GM19455 (cell line): ENCODE data around the gene TIAM2.

Source experiments
- ATAC-seq: cut with Tn5 transposase; IDR thresholded peaks from one replicate; pipeline ENCODE4 v1.9.1; 2021; ENCODE audit not compliant: unreplicated experiment

Gene TIAM2

DNA sequence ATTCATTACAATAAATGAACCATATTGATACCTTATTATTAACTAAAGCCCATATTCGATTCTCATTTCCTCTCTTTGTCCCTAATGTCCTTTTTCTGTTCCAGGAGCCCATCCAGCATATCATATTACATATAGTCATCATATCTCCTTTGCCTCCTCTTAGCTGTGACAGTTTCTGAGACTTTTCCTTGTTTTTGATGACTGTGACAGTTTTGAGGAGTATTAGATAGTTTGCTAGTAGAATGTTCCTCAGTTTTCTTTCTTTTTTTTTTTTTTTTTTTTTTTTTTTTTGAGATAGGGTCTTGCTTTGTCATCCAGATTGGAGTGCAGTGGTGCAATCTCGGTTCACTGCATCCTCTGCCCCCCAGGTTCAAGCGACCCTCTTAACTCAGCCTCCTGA lies 61.6 kb downstream of the TIAM2 start:
- no peak for ATAC-seq

DNA sequence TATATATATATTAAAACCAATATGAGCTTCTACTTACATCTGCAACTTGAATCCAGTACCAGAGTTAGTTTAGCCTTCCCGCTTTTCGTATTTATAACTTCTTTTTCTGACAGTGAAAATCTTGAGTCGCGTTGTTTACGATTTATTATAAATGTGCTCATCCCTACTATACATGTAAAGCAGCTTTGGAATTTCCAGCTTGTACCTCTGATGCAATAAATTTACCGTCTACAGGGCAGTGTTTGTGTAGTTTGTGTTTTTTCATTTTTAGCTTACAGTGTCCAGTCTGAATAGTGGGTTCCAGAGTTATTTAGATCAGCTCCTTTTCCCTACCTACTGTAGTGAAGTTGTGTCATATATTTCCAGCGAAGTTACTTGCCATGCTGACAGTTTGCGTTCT lies 66.3 kb downstream of the TIAM2 start:
- ATAC-seq: no peak

DNA sequence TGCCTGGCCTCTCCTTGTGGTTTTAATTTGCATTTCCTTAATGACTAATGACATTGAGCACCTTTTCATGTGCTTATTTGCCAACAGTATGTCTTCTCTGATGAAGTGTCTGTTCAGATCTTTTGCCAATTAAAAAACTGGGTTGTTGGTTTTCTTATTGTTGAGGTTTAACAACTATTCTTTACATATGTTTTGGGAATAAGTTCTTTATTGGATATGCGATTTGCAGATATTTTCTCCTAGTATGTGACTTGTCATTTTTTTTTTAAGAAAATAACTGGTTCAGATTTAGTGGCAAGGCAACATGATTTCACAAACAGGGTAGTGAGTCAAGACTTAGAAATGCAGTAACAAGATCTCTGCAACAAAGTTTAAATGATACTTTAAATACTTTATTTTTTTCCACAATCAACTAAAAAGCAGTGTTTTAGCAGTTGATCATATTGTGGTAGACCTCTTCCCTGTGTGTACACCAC lies 67.8 kb downstream of the TIAM2 start:
- ATAC-seq: no peak

DNA sequence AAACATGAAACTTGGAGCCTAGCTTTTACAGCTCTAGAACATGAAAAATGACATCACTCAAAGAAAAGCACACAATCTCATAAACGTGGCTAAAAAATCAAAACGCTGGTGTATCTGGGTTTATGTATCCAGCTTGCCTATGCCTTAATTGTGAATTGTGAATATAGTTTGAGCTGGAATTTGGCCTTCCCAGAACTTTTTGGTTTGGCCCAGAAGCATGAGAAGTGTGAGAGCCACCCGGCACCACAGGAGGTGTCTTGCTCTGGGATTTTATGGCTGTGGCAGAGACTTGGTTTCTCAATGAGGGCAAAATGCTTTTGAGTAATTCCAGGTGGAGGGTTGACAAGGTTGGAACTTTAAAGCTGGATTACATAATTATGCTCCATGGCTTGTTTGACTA lies 69.2 kb downstream of the TIAM2 start:
- no peak for ATAC-seq

DNA sequence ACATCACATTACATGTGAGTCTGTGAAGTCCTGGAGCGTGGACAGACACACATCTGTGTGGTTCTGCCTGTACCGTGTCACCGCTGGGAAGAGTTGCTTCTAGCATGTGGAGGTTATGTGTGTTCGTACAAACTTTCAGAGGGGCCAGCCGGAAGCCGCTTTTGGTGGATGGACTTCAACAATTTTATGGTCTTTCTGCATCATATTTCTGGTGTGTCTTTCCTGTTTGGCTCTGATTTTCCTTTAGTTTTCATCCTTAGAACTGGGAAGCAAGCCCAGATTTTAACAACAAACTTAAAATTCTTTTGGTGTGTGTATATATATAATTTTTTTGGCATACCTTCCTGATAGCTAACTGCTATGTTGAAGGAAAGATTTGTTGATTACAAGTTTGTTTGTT lies 71.2 kb downstream of the TIAM2 start:
- ATAC-seq: no peak

DNA sequence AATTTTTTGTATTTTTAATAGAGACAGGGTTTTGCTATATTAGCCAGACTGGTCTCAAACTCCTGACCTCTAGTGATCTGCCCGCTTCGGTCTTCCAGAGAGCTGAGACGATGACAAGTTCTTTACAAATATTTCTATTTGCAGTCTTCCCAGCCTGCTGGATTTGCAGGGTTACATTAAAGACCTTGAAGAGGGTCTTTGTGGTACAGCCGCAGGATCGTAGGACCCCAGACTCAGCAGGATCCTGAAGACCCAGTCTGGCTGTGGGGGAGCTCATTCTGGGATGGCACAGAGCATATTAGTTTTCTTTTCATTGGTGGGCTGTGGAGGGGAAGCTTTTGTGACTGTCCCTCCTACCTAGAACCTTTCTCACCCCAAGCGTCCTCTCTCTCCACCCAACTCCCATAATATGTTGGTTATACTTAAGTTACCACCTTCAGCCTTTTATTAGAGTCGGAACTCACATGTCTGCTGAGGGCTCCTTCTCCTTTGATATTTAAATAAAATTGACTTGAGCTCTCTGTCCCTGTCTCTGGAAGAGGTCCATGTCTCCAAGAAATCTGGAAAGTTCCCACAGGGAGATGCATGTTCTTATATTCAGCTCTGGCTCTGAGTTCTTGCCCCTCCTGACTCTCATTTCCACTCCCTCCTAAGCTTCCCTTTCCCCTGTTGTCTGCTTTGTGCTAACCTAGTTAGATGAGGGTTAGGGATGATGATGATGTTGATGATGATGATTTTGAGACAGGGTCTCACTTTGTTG lies 72.0 kb downstream of the TIAM2 start:
- ATAC-seq: no peak

DNA sequence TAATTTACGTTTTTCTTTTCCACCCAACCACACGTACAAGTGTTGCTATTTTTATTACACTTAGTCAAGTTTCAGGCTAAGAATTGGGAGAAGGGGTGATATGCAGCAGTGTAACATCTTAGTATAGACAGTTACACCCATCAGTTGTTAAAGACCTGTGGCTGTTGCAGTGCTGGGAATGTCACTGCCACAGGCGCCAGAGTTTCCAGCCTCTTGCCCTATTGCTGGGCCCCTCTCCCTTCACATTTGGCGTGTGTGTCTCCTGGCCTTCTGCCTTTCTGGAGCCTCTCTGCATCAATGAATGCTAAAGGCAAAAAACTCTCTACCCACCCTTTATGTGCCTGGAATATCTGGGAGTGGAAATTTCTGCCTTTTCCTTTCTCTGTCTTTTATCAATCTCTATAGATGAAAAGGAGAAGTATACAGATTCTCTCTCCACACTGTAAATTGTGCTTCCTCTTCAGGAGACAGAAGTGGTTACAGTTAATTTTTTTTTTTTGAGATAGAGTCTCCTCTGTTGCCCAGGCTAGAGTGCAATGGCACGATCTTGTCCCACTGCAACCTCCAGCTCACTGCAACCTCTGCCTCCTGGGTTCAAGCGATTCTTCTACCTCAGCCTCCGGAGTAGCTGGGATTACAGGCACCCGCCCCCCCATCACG lies 73.0 kb downstream of the TIAM2 start:
- no peak for ATAC-seq

DNA sequence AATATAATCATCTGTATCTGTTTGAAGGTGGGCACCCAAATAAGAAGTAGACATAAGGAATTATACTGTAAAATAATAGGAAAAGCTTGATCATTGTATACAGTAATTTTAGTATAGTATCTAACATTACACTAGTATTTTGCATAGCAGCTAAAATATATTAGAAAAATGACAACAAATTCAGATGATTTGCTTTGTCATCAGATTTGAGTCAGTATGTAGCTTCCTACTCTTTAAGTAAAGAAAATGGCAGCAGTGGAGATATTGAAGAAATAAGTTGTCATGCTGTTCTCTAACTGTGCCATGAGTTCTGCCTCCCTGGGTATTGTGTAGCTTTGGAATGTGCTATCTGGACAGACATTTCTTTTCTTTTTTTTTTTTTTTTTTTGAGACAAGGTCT lies 74.4 kb downstream of the TIAM2 start:
- ATAC-seq: no peak

DNA sequence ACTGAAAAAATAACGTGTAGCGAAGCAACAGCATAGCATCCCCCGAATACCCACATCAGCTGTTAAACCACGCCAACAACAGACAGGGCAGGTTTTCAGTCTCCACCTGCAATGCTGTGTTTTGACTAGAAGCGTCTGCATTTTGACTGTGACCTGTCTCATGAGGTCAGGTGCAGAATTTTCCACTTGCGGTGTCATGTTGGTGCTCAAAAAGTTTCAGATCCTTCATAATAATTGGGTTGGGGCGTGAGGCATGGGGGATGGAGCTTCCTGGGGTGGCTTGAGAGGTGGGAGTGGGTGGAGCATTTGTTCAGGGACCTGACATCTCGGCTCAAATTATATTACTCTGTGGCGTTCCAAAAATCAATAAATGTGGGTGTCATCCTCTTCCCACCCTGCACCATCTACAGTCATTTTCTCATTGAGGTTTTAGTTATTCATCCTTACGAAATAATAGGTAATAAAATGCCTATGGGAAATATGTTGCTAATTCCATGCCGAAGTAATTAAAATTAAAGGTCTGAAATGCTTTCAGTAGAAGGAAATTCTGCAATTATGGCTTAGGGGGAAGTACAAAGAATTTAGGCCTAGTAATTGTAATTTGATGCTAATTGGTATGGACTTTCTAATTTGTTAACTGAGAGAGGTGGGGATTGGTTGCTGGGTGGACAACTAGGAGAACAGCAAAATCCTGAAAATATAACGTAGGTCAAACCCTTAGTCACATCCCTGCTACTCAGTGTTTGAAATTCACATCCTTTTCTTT lies 81.0 kb downstream of the TIAM2 start:
- no peak for ATAC-seq

DNA sequence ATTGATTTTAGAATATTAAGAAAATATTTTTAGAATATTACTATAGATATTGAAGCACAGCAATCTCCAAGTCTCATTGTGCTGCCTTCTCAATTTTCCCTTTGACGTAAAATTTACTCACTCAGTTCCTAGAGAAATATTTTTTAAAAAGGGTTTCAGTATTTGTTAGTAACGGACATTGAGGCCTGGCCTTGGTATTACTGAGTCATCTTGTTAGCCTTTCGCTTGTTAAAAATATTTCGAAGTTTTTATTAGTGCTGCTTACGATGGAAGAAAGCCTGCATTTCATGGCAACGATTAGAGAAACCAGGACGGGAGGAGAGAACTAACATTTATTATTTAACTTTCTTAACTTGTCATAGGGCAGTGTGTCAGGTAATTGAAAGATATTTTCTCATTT lies 82.2 kb downstream of the TIAM2 start:
- no peak for ATAC-seq

DNA sequence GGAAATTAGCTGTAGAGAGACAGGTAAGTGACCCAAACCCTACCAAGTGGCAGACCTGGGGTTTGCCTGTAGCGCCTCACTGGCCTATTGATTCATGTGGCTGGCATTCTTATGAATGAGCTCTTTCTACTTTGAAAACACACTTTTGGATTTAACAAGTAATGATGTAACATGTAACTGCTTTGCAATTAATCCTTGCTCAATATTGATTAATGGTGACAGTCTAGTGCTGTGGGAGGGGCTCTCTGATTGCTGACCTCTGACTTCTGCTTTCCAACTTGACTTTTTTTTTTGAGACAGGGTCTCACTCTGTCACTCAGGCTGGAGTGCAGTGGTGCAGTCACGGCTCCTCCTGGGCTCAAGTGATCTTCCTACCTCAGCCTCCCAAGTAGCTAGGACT lies 82.7 kb downstream of the TIAM2 start:
- no peak for ATAC-seq

DNA sequence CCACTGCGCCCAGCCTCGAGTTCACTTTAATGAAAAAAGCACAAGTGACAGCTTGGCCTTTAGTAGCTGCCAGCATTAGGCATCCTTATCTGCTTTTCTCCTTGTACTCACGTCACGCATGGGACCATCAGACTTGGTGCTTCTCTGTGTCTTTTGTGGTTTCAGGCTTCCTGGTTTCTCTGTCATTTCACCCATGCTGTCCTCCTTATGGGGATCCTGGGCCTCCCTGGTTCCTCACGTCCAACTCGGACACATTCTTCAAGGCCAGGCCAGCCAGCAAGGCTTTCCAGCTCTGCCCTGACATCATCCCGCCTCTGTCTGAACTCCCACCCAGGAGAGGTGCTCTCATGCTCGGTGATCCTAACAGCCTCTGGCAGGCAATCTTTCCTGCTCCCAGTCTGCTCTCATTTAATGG lies 83.2 kb downstream of the TIAM2 start:
- no peak for ATAC-seq

DNA sequence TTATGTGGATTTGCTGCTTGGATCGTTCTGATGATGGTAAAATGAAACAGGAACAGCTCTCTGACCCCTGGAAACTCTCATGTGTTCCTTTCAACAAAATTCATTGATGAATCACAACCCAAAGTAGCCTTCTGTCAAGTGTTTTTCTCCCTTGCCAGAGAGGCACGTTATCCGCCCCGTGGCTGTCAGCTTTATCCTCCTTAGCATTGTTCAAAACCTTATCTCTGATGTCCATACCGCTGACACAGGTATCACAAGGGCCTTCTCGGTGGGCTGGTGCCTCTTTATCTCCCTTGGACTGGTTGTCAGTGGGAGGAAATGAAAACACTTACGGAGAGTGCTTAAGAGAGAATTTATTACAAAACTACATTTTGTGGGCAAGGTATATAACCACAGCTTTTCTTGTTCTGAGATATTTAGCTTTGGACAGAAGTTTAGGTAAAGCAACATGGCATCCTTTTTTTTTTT lies 84.9 kb downstream of the TIAM2 start:
- ATAC-seq: no peak

DNA sequence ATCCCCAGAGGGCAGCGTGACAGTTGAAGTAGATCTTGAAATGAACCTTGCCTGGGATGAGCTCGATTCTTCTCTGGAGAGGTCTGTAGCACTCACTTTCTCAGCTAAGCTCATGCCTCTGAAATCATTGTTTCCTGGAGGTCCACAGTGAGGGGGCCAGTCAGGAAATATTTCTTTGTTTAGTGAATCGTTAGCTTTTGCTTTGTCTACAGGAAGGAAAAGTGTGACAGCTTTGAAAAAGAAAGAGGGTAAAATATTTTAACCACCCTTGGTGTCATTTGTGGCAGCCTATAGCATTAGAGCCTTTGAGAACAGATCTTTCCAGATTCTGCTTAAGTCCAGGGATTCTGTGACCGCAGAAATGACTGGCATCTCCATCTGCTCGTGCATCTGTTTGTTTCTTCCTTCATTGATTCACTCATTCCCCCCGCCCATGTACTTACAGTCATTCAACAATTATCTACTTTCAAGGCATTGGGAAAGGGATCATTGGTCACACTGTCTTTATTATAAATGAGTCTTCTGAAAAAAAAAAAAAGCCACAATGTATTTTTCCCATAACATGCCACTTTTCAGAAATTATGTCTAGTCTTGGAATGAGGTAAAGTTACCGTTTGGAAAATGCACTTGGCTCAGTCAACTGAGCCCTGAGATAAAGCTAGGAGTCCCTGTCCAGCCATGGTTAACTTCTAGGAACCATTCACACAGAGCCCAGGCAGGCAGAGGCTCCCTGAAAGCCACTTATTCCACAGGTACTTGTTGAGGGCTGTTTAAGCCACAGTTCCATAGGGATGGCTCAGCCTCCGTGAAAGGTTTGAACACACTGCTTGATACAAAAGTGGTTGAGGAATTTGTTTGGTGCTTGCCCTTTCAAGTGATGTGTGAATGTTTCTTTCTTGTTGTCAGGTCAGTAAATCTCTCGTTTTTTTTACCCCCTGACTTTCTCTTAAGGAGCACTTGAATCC lies 86.0 kb downstream of the TIAM2 start:
- no peak for ATAC-seq

DNA sequence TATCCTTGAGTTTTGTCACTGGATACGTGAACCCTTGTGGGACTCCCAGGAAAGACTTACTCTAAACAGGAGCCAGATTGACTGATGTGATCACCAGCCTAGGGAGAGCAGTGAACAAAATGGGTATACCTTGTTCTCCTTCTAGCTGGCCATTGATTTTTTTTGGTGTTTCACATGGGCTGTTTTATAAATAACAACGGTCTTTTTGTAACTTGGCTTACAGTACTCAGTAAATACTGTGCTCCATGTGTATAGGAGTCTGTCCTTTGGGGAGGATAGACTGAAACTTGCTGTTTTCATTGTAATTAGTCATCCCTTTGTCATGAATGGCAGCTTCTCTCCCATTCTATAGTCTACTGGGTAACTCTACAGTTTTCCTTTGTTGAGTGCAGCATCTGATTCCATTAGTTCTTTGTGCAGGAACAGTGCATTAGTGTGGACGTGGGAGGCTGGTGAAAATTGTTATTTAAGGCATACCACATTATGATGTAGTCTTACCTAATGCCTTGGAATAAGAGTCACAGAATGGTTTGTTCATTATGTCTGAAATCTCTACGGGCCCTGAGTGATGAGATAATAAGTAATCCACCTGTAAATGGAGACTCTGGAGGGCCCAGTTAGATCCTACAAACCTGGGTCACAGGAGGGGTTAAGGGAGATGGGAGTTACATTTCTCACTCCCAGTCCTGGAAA lies 89.5 kb downstream of the TIAM2 start:
- ATAC-seq: no peak

DNA sequence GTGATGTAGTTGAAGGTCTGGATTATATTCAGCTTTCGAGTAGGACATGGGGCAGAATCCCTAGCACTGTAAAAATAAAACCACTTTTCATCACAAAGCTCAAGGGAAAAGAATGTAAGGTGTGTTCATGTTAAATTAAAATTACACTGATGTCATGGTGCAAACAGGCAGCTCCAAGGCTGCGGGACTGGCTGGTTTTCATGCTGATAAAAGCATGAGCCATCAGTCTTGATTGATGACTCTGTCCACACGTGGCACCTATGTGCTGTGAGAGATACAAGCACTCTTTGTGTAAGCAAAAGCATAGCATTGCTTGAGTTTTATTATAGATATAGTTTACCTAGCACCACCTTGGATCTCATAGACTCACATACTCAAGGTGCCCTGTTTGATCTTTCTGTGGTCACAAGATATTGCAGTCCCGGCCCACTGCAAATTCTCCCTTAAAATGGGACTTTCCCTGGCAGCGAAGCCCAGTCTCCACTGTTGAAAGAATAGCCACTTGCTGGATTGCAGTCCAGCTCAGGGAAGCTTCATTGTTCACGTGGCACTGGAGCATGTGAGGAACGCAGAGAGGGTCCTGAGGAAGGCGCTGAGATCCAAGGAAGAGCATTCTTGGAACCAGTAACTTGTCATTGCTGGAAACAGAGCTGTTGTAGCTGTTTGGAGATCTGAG lies 90.6 kb downstream of the TIAM2 start:
- ATAC-seq: no peak

DNA sequence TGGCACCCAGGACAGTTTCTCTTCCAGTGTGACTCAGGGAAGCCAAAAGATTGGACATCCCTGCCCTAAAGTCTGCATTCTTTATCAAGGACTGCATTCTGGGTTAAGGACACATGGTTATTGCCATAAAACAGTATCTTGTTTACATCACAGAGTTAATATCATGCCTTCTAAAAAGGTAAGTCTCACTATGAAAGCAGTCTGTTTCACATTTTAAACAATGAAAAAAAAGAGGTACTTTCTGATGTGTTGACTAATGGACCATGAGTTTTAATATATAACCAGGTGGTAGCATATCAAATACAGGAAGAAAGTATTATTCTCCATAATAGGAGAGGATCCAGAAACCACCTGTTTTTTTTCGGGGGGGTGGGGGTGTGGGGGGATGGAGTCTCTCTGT lies 93.7 kb downstream of the TIAM2 start:
- no peak for ATAC-seq

DNA sequence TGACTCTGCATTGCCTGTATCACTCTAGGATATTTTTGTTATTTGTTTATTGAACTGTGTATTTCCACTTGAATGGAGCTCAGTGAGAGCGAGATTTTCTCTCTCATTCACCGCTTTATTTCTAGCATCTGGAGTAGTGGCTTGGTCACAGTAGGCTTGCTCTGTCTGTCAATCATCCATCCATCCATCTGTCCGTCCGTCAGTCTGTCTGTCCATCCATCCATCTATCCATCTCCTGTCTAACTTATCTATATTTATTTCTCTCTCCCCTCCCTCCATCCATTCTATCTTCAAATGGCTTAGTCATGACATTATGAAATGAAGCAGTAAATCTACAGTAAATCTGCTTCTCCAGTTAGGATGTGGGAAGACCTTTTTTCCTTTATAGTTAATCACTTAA lies 94.6 kb downstream of the TIAM2 start:
- ATAC-seq: no peak

DNA sequence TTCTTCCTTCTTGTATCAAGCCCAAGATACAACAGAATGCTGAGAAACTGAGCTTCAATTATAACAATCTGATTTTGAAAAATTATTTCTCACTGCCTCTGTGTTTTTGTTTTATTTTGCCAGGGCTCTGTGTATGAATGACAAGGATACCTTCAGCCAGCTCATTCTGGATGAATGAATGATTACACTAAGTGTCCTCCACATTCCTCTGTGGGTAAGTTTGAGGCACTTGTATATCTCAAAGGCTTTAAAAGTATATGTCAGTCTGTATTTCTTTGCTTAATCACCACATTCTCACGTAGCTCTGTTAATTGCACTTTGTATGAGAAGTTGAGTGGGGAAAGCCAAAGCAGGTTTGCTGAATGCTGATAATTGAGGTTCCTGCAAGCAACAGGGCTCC lies 95.1 kb downstream of the TIAM2 start:
- no peak for ATAC-seq

DNA sequence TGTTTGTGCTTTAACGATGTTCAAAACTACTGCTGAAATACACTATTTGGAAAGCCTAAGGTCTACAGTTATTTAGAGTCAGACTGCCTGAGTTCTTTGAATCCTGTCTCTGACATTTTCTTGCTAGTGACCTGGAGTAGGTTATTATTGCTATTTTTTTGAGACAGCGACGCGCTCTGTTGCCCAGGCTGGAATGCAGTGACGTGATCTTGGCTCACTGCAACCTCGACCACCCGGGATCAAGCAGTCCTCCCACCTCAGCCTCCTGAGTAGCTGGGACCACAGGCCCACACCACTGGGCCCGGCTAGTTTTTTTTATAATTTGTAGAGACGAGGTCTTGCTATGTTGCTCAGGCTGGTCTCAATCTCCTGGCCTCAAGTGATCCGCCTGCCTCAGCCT lies 96.6 kb downstream of the TIAM2 start:
- ATAC-seq: no peak
